K562 (cell line): ENCODE data around the gene NFATC2. TPM values are rescaled to one million over a fixed set of nuclear protein-coding genes. Genes with fewer than 3 reads are reported as not detected.

Source experiments
- ATAC-seq: fragments of 200-7000 bp; cut with Tn5 transposase; 3 replicates; pipeline ENCODE4 v1.9.1; 2020; ENCODE audit warnings: moderate library complexity
- BruUV-seq: library from RNA; stranded (reverse); fragments of 400-500 nt; replicated peaks from 2 replicates; lab custom pipeline; 2021; lab: Mats Ljungman, UMichigan
- CTCF ChIA-PET: fragments of 300-600 bp; formaldehyde crosslinking; extraction: SDS; loops from one replicate; lab custom pipeline; 2021; ENCODE audit warnings: low intra/inter-chr PET ratio; lab: Yijun Ruan, JAX
- POLR2A ChIA-PET: fragments of 300-600, 350-650 bp; sonication (Branson Sonifier 250); formaldehyde crosslinking; extraction: SDS; loops from one replicate; lab custom pipeline; 2021; ENCODE audit warnings: antibody characterized with exemption, inconsistent platforms; lab: Yijun Ruan, JAX
- DNase-seq, 4 experiments: peaks; one replicate each; pipeline versions ENCODE4 v3.0.0 to v3.0.0-alpha.2; 2011 to 2018; ENCODE audit warnings: low spot score in 3 of 4, mixed read lengths in 3 of 4; ENCODE audit errors: extremely low read depth in 1 of 4
- FAIRE-seq: peaks from 2 replicates; lab custom pipeline; 2011; peaks lifted over from hg19 to GRCh38; lab: Jason Lieb, UNC
- H2AFZ ChIP-seq: 2 replicates; pipeline ENCODE4 v1.6.0; 2011; ENCODE audit warnings: low read depth, low read length, control low read depth, inconsistent platforms
- H3K27ac ChIP-seq: fragments of 200-600 bp; 3 replicates; pipeline ENCODE4 v1.8.0; 2011; ENCODE audit warnings: low read depth, mild to moderate bottlenecking, control low read depth, inconsistent platforms, low read length, moderate library complexity, mixed read lengths; ENCODE audit errors: extremely low read depth
- H3K27me3 ChIP-seq, 2 experiments: fragments of 300-600 bp in 1 of 2; 2 replicates in 1 of 2; 3 replicates in 1 of 2; pipeline versions ENCODE4 v1.6.0 to v1.8.0; 2011; ENCODE audit warnings: inconsistent platforms in 2 of 2, low read length in 2 of 2, mild to moderate bottlenecking in 1 of 2, mixed read lengths in 1 of 2, moderate library complexity in 1 of 2; ENCODE audit not compliant: control insufficient read depth in 2 of 2, insufficient read depth in 2 of 2
- H3K36me3 ChIP-seq: fragments of 300-600 bp; 3 replicates; pipeline ENCODE4 v1.8.0; 2011; ENCODE audit warnings: mild to moderate bottlenecking, low read length, inconsistent platforms; ENCODE audit not compliant: control insufficient read depth, insufficient read depth
- H3K4me1 ChIP-seq, 2 experiments: fragments of 200-600 bp in 1 of 2; replicated peaks in 1 of 2; 2 replicates in 1 of 2; 3 replicates in 1 of 2; pipeline versions ENCODE4 v1.5.1 to v1.8.0; 2011; ENCODE audit warnings: inconsistent platforms in 2 of 2, low read length in 2 of 2, mild to moderate bottlenecking in 1 of 2, mixed read lengths in 1 of 2, moderate library complexity in 1 of 2; ENCODE audit not compliant: control insufficient read depth in 2 of 2, insufficient read depth in 2 of 2
- H3K4me2 ChIP-seq: 2 replicates; pipeline ENCODE4 v1.6.1; 2011; ENCODE audit warnings: low read length, control low read depth, inconsistent platforms, mixed read lengths; ENCODE audit not compliant: insufficient read depth
- H3K4me3 ChIP-seq: fragments of 200-600 bp; sonication (generic), shearing (Covaris generic); 2 replicates; pipeline ENCODE4 v1.5.1; 2016; ENCODE audit warnings: control low read depth, inconsistent platforms
- H3K79me2 ChIP-seq: fragments of 200-600 bp; 3 replicates; pipeline ENCODE4 v1.8.0; 2011; ENCODE audit warnings: low read length, inconsistent platforms; ENCODE audit not compliant: control insufficient read depth, insufficient read depth
- H3K9ac ChIP-seq, 2 experiments: 2 replicates each; pipeline versions ENCODE4 v1.6.0 to v1.6.1; 2011; ENCODE audit warnings: low read depth in 2 of 2, low read length in 2 of 2, control low read depth in 1 of 2, inconsistent platforms in 1 of 2, mild to moderate bottlenecking in 1 of 2, mixed read lengths in 1 of 2; ENCODE audit not compliant: insufficient read depth in 1 of 2
- H3K9me1 ChIP-seq: one replicate; pipeline ENCODE4 v1.6.0; 2011; ENCODE audit warnings: inconsistent platforms, mild to moderate bottlenecking, low read length, moderate library complexity; ENCODE audit not compliant: control insufficient read depth, insufficient read depth
- H3K9me3 ChIP-seq: replicated peaks from 2 replicates; pipeline ENCODE4 v1.5.1; 2011; ENCODE audit warnings: low read depth, low read length, inconsistent platforms; ENCODE audit not compliant: control insufficient read depth, insufficient read depth
- H4K20me1 ChIP-seq: replicated peaks from 2 replicates; pipeline ENCODE4 v1.6.1; 2011; ENCODE audit warnings: low read length, inconsistent platforms, mixed read lengths; ENCODE audit not compliant: control insufficient read depth, insufficient read depth
- ETS2 ChIP-seq: IDR thresholded peaks from 2 replicates; pipeline ENCODE4 v1.6.1; 2016; ENCODE audit warnings: borderline replicate concordance, missing genetic modification characterization, mild to moderate bottlenecking, moderate library complexity, missing compliant biosample characterization; ENCODE audit not compliant: poor library complexity, severe bottlenecking
- FOXJ2 ChIP-seq: fragments of 200-800 bp; sonication (Bioruptor generic); IDR thresholded peaks from 2 replicates; pipeline ENCODE4 v1.6.1; 2016; ENCODE audit warnings: missing genetic modification characterization, missing compliant biosample characterization
- HOXB6 ChIP-seq: fragments of 250-450 bp; sonication (Bioruptor Pico); IDR thresholded peaks from 2 replicates; pipeline ENCODE4 v1.5.1; 2022; ENCODE audit warnings: mild to moderate bottlenecking, borderline replicate concordance
- SMARCA4 ChIP-seq: fragments of 450-650 bp; IDR thresholded peaks from 2 replicates; pipeline ENCODE4 v1.6.1; 2016
- TARDBP ChIP-seq: fragments of 450-650 bp; IDR thresholded peaks from 2 replicates; pipeline ENCODE4 v1.6.1; 2016
- ZNF785 ChIP-seq: fragments of 250-450 bp; sonication (Bioruptor Pico); IDR thresholded peaks from 2 replicates; pipeline ENCODE4 v1.4.0; 2020; ENCODE audit warnings: mild to moderate bottlenecking
- WGBS: fragments of 100-300 bp; shearing (Covaris generic); methylation state at CpG from one replicate; pipeline ENCODE4 v1.1.6; 2016; ENCODE audit warnings: low coverage, mixed read lengths; ENCODE audit not compliant: insufficient coverage; ENCODE audit errors: missing lambda C conversion rate; 5-methylcytosine and 5-hydroxymethylcytosine counted together
- in situ Hi-C: fragments of 300-500 bp; cut with MboI; formaldehyde crosslinking; loops from 4 replicates; pipeline ENCODE4 v1.15.0; 2018; ENCODE audit warnings: inconsistent platforms, mixed read lengths
- intact Hi-C: fragments of 100-400 bp; cut with micrococcal nuclease; formaldehyde crosslinking; loops from 2 replicates; pipeline ENCODE4 v1.14.2; 2022
- polyA plus RNA-seq, 8 experiments: library from polyadenylated mRNA; depleted of rRNA in 4 of 8; stranded (reverse) in 5 of 8; unstranded in 3 of 8; fragments of >200 nt; fragmentation: Nextera tagmentation in 2 of 8; fragmentation: Illumina TruSeq in 1 of 8; extraction: Ambion mirVana in 2 of 8; extraction: Trizol in 1 of 8; gene quantifications; 2 replicates each; pipeline versions ENCODE4 v1.2.1 to v1.2.3, GENCODE V29; 2011 to 2014; ENCODE audit warnings: inconsistent platforms in 1 of 8, missing spikeins in 1 of 8
- total RNA-seq, 7 experiments: library from RNA; depleted of rRNA in 6 of 7; stranded (reverse); fragments of >200 nt in 6 of 7; fragmentation: Illumina TruSeq in 2 of 7; extraction: Trizol in 2 of 7; gene quantifications; 2 replicates each; pipeline versions ENCODE4 v1.2.1 to v1.2.3, GENCODE V29; 2011 to 2021; ENCODE audit warnings: low replicate concordance in 1 of 7
- TF ChIP-seq, protein P1 (sequence below): fragments of 450-650 bp; IDR thresholded peaks from one replicate; pipeline ENCODE4 v1.6.1; 2018; ENCODE audit warnings: mild to moderate bottlenecking, moderate library complexity; ENCODE audit not compliant: partially characterized antibody
- TF ChIP-seq, protein P2 (sequence below): fragments of 450-650 bp; formaldehyde crosslinking; IDR thresholded peaks from 2 replicates; pipeline ENCODE4 v1.4.0; 2020; ENCODE audit warnings: mild to moderate bottlenecking, moderate library complexity
- TF ChIP-seq, protein P3 (sequence below): sonication (generic); formaldehyde crosslinking; IDR thresholded peaks from 2 replicates; pipeline ENCODE4 v1.8.0; 2023; ENCODE audit warnings: missing genetic modification reagents, mild to moderate bottlenecking, borderline replicate concordance

The NFATC2 gene
- total and polyA plus RNA-seq, 9 of the 15 experiments (the other 6 are each of a cell fraction or from before 2014, with no cell fraction given), result 1.9 to 11.2 (median 3.0) TPM

DNA sequence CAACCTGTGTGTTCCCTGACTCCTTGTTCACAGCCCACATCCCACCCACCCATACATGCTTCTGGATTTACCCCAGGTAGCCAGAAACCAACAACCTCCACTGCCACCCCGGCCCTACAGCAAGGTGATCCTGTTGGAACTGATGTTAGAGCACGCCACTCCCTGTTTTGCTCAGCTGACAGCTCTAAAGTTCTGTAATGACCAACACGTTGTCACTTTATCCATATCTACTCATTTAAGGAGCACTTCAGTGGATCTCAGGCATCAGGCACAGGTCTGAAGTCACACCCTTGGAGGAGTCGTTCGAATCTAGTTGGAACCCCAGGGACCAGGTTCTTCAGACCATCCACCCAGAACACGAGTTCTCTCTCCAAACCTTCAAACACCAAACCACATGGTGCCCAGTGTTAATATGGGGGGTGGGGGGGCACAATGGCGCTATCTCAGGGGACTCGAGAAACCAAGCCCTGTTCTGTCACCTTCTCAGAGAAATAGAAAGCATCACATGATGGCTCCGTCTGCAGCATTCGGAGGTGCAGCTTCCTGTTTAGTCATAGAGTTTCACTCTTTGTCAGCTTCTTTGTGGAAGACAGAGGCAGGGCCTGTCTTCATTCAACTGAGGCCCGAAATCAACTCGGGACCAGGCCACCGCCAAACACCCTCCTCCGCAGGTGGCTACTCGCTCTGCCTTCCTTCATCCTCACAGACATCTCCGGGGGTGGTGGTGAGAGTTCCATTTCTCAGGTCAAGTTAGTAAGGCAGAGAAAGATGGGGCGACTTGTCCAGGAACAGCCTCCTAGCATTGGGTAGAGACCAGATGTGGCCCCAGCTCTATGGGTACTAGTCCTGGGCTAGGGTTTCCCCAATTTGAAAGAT, 142.2 kb downstream of the NFATC2 start (continued):
- no peak for TF ChIP-seq ETS2 (tag)

DNA sequence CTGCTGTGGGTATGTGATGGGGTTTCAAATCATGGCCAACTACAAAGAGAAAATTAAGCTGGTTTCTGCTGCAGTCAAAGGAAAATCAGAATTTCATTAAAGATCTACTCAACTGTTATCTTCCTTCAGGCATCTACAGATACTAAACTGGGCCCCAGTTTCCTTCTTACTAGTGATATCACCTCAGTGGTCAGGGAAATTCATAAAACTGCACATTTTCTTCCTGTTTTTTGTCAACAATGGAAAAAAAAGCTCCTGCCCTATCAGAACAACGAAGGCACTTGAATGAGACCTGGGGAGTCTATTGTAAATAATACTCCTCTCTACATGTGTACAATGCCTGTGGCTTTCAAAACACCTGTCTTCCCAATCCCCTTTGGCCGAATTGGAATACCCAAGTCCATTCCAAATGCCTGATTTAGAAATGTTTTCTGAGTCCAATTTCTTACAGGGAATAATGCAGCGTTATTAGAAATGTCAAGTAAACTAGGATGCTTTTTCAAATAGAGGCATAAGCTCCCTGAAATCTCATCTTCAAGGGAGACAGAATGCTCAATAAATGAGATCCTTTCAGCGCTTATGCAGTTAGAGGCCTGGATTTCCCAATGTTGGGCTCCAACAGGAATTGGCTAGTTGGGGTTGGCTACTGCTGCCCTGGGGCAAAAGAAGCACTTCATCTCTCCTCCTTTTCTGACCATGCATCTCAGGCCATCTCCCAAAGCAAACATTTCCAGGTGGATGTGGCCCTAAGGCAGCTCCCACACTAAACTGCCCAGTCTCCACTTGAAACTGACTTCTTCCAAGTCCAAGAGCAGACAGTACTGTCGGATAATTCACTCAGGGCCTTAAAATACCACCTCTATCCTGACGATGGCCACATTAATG, 143.3 kb downstream of the NFATC2 start:
- intact Hi-C loops, result no loop called here
- FAIRE-seq (no peak), ATAC-seq (no peak), DNase-seq (no peak)
- no peak overlapping the region for H3K9ac ChIP-seq
- H3K9me1 ChIP-seq, result no peaks in the 10 kb centered on the region
- H3K36me3 ChIP-seq, result peaks cover 21% of the 10 kb centered on the region; the same call in 1 of the 3 replicates
- WGBS, result 74% methylated on average over 6 of the region's 6 CpGs
- CTCF ChIA-PET, result no interaction called here
- H3K79me2 ChIP-seq, result no peaks in the 10 kb centered on the region
- no TSS peak for BruUV-seq
- no peak overlapping the region for H2AFZ ChIP-seq
- in situ Hi-C loops, result no loop called here
- no peak overlapping the region for H3K27ac ChIP-seq
- H3K4me3 ChIP-seq, result no peak overlapping the region
- no peaks in the 10 kb centered on the region; a peak in 2 of 5 replicates for H3K4me1 ChIP-seq
- H3K9me3 ChIP-seq, result no peaks in the 10 kb centered on the region
- POLR2A ChIA-PET, result interaction anchor here (0.6 to 1.1 kb wide), 2 partner anchors 17 to 166 kb away, joined by 3 to 4 read pairs; no protein-coding TSS in a partner anchor
- 0 out of 2 replicates have a peak, but pooled peaks cover 4% of the 10 kb centered on the region for H4K20me1 ChIP-seq
- H3K4me2 ChIP-seq, result no peak overlapping the region
- H3K27me3 ChIP-seq, result no peaks in the 10 kb centered on the region
- TF ChIP-seq, protein P1, sequence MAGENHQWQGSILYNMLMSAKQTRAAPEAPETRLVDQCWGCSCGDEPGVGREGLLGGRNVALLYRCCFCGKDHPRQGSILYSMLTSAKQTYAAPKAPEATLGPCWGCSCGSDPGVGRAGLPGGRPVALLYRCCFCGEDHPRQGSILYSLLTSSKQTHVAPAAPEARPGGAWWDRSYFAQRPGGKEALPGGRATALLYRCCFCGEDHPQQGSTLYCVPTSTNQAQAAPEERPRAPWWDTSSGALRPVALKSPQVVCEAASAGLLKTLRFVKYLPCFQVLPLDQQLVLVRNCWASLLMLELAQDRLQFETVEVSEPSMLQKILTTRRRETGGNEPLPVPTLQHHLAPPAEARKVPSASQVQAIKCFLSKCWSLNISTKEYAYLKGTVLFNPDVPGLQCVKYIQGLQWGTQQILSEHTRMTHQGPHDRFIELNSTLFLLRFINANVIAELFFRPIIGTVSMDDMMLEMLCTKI, result no peak
- TF ChIP-seq, protein P2, sequence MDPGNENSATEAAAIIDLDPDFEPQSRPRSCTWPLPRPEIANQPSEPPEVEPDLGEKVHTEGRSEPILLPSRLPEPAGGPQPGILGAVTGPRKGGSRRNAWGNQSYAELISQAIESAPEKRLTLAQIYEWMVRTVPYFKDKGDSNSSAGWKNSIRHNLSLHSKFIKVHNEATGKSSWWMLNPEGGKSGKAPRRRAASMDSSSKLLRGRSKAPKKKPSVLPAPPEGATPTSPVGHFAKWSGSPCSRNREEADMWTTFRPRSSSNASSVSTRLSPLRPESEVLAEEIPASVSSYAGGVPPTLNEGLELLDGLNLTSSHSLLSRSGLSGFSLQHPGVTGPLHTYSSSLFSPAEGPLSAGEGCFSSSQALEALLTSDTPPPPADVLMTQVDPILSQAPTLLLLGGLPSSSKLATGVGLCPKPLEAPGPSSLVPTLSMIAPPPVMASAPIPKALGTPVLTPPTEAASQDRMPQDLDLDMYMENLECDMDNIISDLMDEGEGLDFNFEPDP (CRISPR knock-in tag), result no peak
- no peak for TF ChIP-seq HOXB6
- no peak for TF ChIP-seq TARDBP
- TF ChIP-seq, protein P3, sequence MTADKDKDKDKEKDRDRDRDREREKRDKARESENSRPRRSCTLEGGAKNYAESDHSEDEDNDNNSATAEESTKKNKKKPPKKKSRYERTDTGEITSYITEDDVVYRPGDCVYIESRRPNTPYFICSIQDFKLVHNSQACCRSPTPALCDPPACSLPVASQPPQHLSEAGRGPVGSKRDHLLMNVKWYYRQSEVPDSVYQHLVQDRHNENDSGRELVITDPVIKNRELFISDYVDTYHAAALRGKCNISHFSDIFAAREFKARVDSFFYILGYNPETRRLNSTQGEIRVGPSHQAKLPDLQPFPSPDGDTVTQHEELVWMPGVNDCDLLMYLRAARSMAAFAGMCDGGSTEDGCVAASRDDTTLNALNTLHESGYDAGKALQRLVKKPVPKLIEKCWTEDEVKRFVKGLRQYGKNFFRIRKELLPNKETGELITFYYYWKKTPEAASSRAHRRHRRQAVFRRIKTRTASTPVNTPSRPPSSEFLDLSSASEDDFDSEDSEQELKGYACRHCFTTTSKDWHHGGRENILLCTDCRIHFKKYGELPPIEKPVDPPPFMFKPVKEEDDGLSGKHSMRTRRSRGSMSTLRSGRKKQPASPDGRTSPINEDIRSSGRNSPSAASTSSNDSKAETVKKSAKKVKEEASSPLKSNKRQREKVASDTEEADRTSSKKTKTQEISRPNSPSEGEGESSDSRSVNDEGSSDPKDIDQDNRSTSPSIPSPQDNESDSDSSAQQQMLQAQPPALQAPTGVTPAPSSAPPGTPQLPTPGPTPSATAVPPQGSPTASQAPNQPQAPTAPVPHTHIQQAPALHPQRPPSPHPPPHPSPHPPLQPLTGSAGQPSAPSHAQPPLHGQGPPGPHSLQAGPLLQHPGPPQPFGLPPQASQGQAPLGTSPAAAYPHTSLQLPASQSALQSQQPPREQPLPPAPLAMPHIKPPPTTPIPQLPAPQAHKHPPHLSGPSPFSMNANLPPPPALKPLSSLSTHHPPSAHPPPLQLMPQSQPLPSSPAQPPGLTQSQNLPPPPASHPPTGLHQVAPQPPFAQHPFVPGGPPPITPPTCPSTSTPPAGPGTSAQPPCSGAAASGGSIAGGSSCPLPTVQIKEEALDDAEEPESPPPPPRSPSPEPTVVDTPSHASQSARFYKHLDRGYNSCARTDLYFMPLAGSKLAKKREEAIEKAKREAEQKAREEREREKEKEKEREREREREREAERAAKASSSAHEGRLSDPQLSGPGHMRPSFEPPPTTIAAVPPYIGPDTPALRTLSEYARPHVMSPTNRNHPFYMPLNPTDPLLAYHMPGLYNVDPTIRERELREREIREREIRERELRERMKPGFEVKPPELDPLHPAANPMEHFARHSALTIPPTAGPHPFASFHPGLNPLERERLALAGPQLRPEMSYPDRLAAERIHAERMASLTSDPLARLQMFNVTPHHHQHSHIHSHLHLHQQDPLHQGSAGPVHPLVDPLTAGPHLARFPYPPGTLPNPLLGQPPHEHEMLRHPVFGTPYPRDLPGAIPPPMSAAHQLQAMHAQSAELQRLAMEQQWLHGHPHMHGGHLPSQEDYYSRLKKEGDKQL, result no peak
- no peak for TF ChIP-seq FOXJ2 (tag)
- TF ChIP-seq SMARCA4, result no peak
- no peak for TF ChIP-seq ZNF785 (CRISPR knock-in tag)
